ENCODE results near the gene OR8G1. TPM values are rescaled to one million over a fixed set of nuclear protein-coding genes. Genes with fewer than 3 reads are reported as not detected.

Gene OR8G1
- total RNA-seq, 1 donor from 2014 or later = not detected

- Histone ChIP-seq H3K9ac (no peak overlapping the region), H3K27me3 (no peaks in the 10 kb centered on the region), H3K4me3 (no peak overlapping the region), H3K4me1 (no peaks in the 10 kb centered on the region), H4K20me1 (ENCODE audit: low read depth) (no peaks in the 10 kb centered on the region), H3K9me3 (ENCODE audit: low read depth) (no peaks in the 10 kb centered on the region), H2AFZ (replicated peaks) (no peak overlapping the region), H3K4me2 (no peak overlapping the region), H3F3A (ENCODE audit: low read depth) (no peaks in the 10 kb centered on the region), H3K79me2 (ENCODE audit: low read depth) (no peaks in the 10 kb centered on the region), H3K27ac (no peak overlapping the region), H3K36me3 (no peaks in the 10 kb centered on the region)
- no peaks in the 10 kb centered on the region for H3K4me1 Mint-ChIP-seq
- DNase-seq (ENCODE audit: low spot score) = no peak
- peaks cover 18% of the 10 kb centered on the region for H3K9me3 Mint-ChIP-seq
- H3K36me3 Mint-ChIP-seq = no peaks in the 10 kb centered on the region
- no peak overlapping the region for H3K4me3 Mint-ChIP-seq
- no peaks in the 10 kb centered on the region for H3K27me3 Mint-ChIP-seq (ENCODE audit: insufficient read depth, low read depth)
- TF ChIP-seq EZH2 (IDR thresholded peaks at IDR 0.05) (no peak), EZH2phosphoT487 (IDR thresholded peaks at IDR 0.05) (no peak), CTCF (IDR thresholded peaks at IDR 0.05) (no peak)
- H3K27ac Mint-ChIP-seq = no peak overlapping the region
Observed at GRCh38 chr11:124285610-124286344, 44.9 kb downstream of the OR8G1 start.

- no peaks in the 10 kb centered on the region for H3K4me1 ChIP-seq
- Mint-ChIP-seq H3K36me3 (no peaks in the 10 kb centered on the region), H3K27ac (no peak overlapping the region), H3K4me3 (no peak overlapping the region), H3K9me3 (peaks cover 9% of the 10 kb centered on the region), H3K4me1 (no peaks in the 10 kb centered on the region), H3K27me3 (ENCODE audit: insufficient read depth, low read depth) (no peaks in the 10 kb centered on the region)
- no peaks in the 10 kb centered on the region for H3K9me3 ChIP-seq (ENCODE audit: low read depth)
- no peaks in the 10 kb centered on the region for H3K27me3 ChIP-seq
- H3K9ac ChIP-seq = no peak overlapping the region
- H3K4me2 ChIP-seq = no peak overlapping the region
- no peaks in the 10 kb centered on the region for H3K79me2 ChIP-seq (ENCODE audit: low read depth)
- no peaks in the 10 kb centered on the region for H4K20me1 ChIP-seq (ENCODE audit: low read depth)
- H2AFZ ChIP-seq (replicated peaks) = no peak overlapping the region
- TF ChIP-seq EZH2phosphoT487 (IDR thresholded peaks at IDR 0.05) (no peak), CTCF (IDR thresholded peaks at IDR 0.05) (no peak), EZH2 (IDR thresholded peaks at IDR 0.05) (no peak)
- no peak for DNase-seq (ENCODE audit: low spot score)
- H3F3A ChIP-seq (ENCODE audit: low read depth) = no peaks in the 10 kb centered on the region
- no peak overlapping the region for H3K27ac ChIP-seq
- no peak overlapping the region for H3K4me3 ChIP-seq
- no peaks in the 10 kb centered on the region for H3K36me3 ChIP-seq
Observed at GRCh38 chr11:124294687-124295086, 53.8 kb downstream of the OR8G1 start.

DNA sequence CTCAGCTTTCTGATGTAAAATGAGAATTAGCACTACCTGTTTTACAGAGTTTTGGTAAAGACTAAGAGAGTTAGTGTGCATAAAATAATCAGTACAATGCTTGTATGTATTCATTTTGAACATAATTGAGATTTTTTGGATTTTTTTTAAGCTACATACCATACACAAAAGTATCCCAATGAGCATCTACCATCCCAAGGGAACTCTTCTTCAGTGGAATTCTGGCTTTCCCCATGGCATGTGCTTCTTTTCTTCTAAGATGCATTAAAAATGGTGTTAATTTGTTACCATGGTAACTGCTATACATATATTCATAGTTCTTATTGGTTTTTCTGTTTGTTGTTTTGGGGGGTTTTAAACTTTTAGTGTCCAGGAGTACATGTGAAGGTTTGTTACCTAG, 55.1 kb downstream of the OR8G1 start:
- TF ChIP-seq EZH2phosphoT487 (IDR thresholded peaks at IDR 0.05) (no peak), CTCF (IDR thresholded peaks at IDR 0.05) (no peak), EZH2 (IDR thresholded peaks at IDR 0.05) (no peak)
- H4K20me1 ChIP-seq (ENCODE audit: low read depth) = no peaks in the 10 kb centered on the region

More for the DNA sequence above, 55.1 kb downstream of the OR8G1 start:
- H3K27me3 Mint-ChIP-seq (ENCODE audit: insufficient read depth, low read depth) = no peaks in the 10 kb centered on the region
- Histone ChIP-seq H3K4me1 (no peaks in the 10 kb centered on the region), H2AFZ (replicated peaks) (no peak overlapping the region), H3K9me3 (ENCODE audit: low read depth) (no peaks in the 10 kb centered on the region), H3K27ac (no peak overlapping the region), H3K27me3 (no peaks in the 10 kb centered on the region), H3K4me3 (no peak overlapping the region), H3F3A (ENCODE audit: low read depth) (no peaks in the 10 kb centered on the region), H3K79me2 (ENCODE audit: low read depth) (no peaks in the 10 kb centered on the region), H3K36me3 (no peaks in the 10 kb centered on the region), H3K9ac (no peak overlapping the region), H3K4me2 (no peak overlapping the region)
- H3K4me1 Mint-ChIP-seq = no peaks in the 10 kb centered on the region
- H3K4me3 Mint-ChIP-seq = no peak overlapping the region
- no peak overlapping the region for H3K27ac Mint-ChIP-seq
- H3K36me3 Mint-ChIP-seq = no peaks in the 10 kb centered on the region
- peaks cover 5% of the 10 kb centered on the region for H3K9me3 Mint-ChIP-seq
- DNase-seq (ENCODE audit: low spot score) = no peak

Data from neural progenitor cell (in vitro differentiated cells).